ENCODE data around the gene CD86.

The CD86 gene

GRCh38 chr3:122052968-122053367 is 2.2 kb upstream of the CD86 start:
- no peak overlapping the region for H3K9ac ChIP-seq (ENCODE audit: low read length)
- H3K4me3 ChIP-seq (ENCODE audit: insufficient read depth, low read length, poor library complexity, severe bottlenecking) = no peak overlapping the region
- H4K20me1 ChIP-seq (ENCODE audit: low read depth, low read length) = no peaks in the 10 kb centered on the region
- H3K27ac ChIP-seq (ENCODE audit: low read depth, low read length) = no peak overlapping the region
- peaks cover 23% of the 10 kb centered on the region; the same call in 1 of the 2 replicates for H3K36me3 ChIP-seq (ENCODE audit: low read length)
- no peaks in the 10 kb centered on the region for H3K9me3 ChIP-seq (ENCODE audit: insufficient read depth, low read length)
- H3F3A ChIP-seq (ENCODE audit: insufficient read depth) = 0 out of 2 replicates have a peak, but pooled peaks cover 2% of the 10 kb centered on the region
- H3K79me2 ChIP-seq (ENCODE audit: insufficient read depth, low read length) = peaks cover 25% of the 10 kb centered on the region
- peak overlapping the region; percentile 69 for H3K4me2 ChIP-seq (ENCODE audit: low read depth, low read length, poor library complexity, severe bottlenecking)
- H2AFZ ChIP-seq (ENCODE audit: low read depth, low read length, severe bottlenecking) = no peak overlapping the region
- TF ChIP-seq CTCF (IDR thresholded peaks at IDR 0.05; ENCODE audit: insufficient read depth, low read length, poor library complexity, severe bottlenecking) (no peak), EZH2phosphoT487 (conservative IDR thresholded peaks at IDR 0.05; ENCODE audit: low read length) (no peak)
- no peaks in the 10 kb centered on the region for H3K27me3 ChIP-seq (ENCODE audit: low read length)
- no peaks in the 10 kb centered on the region for H3K9me2 ChIP-seq (replicated peaks; ENCODE audit: insufficient read depth, low read length)

GRCh38 chr3:122057671-122058070 is 2.5 kb downstream of the CD86 start:
- H3K4me2 ChIP-seq (ENCODE audit: low read depth, low read length, poor library complexity, severe bottlenecking) = peak overlapping the region; percentile 69
- peaks cover 11% of the 10 kb centered on the region; the same call in 1 of the 2 replicates for H3K36me3 ChIP-seq (ENCODE audit: low read length)
- TF ChIP-seq EZH2phosphoT487 (conservative IDR thresholded peaks at IDR 0.05; ENCODE audit: low read length) = no peak
- no peak for TF ChIP-seq CTCF (IDR thresholded peaks at IDR 0.05; ENCODE audit: insufficient read depth, low read length, poor library complexity, severe bottlenecking)
- no peaks in the 10 kb centered on the region for H3K9me3 ChIP-seq (ENCODE audit: insufficient read depth, low read length)
- no peaks in the 10 kb centered on the region for H4K20me1 ChIP-seq (ENCODE audit: low read depth, low read length)
- H3K27ac ChIP-seq (ENCODE audit: low read depth, low read length) = no peak overlapping the region
- no peaks in the 10 kb centered on the region; the same call in 1 of the 2 replicates for H3F3A ChIP-seq (ENCODE audit: insufficient read depth)
- no peaks in the 10 kb centered on the region for H3K9me2 ChIP-seq (replicated peaks; ENCODE audit: insufficient read depth, low read length)
- H3K4me3 ChIP-seq (ENCODE audit: insufficient read depth, low read length, poor library complexity, severe bottlenecking) = no peak overlapping the region
- peaks cover 60% of the 10 kb centered on the region for H3K79me2 ChIP-seq (ENCODE audit: insufficient read depth, low read length)
- H2AFZ ChIP-seq (ENCODE audit: low read depth, low read length, severe bottlenecking) = no peak overlapping the region
- H3K9ac ChIP-seq (ENCODE audit: low read length) = no peak overlapping the region
- no peaks in the 10 kb centered on the region for H3K27me3 ChIP-seq (ENCODE audit: low read length)

- TF ChIP-seq EZH2phosphoT487 (conservative IDR thresholded peaks at IDR 0.05; ENCODE audit: low read length) (no peak), CTCF (IDR thresholded peaks at IDR 0.05; ENCODE audit: insufficient read depth, low read length, poor library complexity, severe bottlenecking) (no peak)
- Histone ChIP-seq H3K9me2 (replicated peaks; ENCODE audit: insufficient read depth, low read length) (no peaks in the 10 kb centered on the region), H3K4me3 (ENCODE audit: insufficient read depth, low read length, poor library complexity, severe bottlenecking) (no peak overlapping the region), H3K9me3 (ENCODE audit: insufficient read depth, low read length) (no peaks in the 10 kb centered on the region), H3K79me2 (ENCODE audit: insufficient read depth, low read length) (peaks cover 63% of the 10 kb centered on the region), H3K4me2 (ENCODE audit: low read depth, low read length, poor library complexity, severe bottlenecking) (peak overlapping the region; percentile 5), H3K27me3 (ENCODE audit: low read length) (no peaks in the 10 kb centered on the region), H3K27ac (ENCODE audit: low read depth, low read length) (no peak overlapping the region), H4K20me1 (ENCODE audit: low read depth, low read length) (no peaks in the 10 kb centered on the region), H3K36me3 (ENCODE audit: low read length) (peaks cover 11% of the 10 kb centered on the region; the same call in 1 of the 2 replicates), H3K9ac (ENCODE audit: low read length) (no peak overlapping the region), H2AFZ (ENCODE audit: low read depth, low read length, severe bottlenecking) (no peak overlapping the region), H3F3A (ENCODE audit: insufficient read depth) (no peaks in the 10 kb centered on the region; the same call in 1 of the 2 replicates)
These were observed 3.1 kb downstream of the CD86 start for GRCh38 chr3:122058294-122058693.
